GM18907 (cell line): ENCODE data around the gene ARAP1.

Source experiments
- ATAC-seq: cut with Tn5 transposase; IDR thresholded peaks from one replicate; pipeline ENCODE4 v1.9.1; 2021; ENCODE audit warnings: mild to moderate bottlenecking, moderate library complexity; ENCODE audit not compliant: unreplicated experiment

The ARAP1 gene

GRCh38 chr11:72725724-72726028 is 26.5 kb downstream of the ARAP1 start:
- ATAC-seq, result no peak

GRCh38 chr11:72724851-72725723 is 27.1 kb downstream of the ARAP1 start:
- ATAC-seq, result no peak

GRCh38 chr11:72724021-72724551 is 28.1 kb downstream of the ARAP1 start:
- no peak for ATAC-seq

- no peak for ATAC-seq
These were observed 28.7 kb downstream of the ARAP1 start for GRCh38 chr11:72723508-72723907.

- peak; percentile 63 for ATAC-seq
These were observed 30.0 kb downstream of the ARAP1 start for GRCh38 chr11:72722050-72722748.

GRCh38 chr11:72721689-72722049 is 30.5 kb downstream of the ARAP1 start:
- ATAC-seq, result no peak

- no peak for ATAC-seq
These were observed 30.9 kb downstream of the ARAP1 start for GRCh38 chr11:72721276-72721675.

GRCh38 chr11:72720784-72721183 is 31.4 kb downstream of the ARAP1 start:
- no peak for ATAC-seq

GRCh38 chr11:72720047-72720446 is 32.2 kb downstream of the ARAP1 start:
- ATAC-seq, result no peak

GRCh38 chr11:72719551-72719950 is 32.7 kb downstream of the ARAP1 start:
- no peak for ATAC-seq

- ATAC-seq, result no peak
These were observed 33.1 kb downstream of the ARAP1 start for GRCh38 chr11:72719144-72719543.

GRCh38 chr11:72718101-72718501 is 34.1 kb downstream of the ARAP1 start:
- no peak for ATAC-seq

GRCh38 chr11:72716788-72717435 is 35.3 kb downstream of the ARAP1 start:
- ATAC-seq, result no peak

- ATAC-seq, result no peak
These were observed 35.9 kb downstream of the ARAP1 start for GRCh38 chr11:72716290-72716689.

GRCh38 chr11:72712841-72713240 is 39.4 kb downstream of the ARAP1 start:
- no peak for ATAC-seq

- no peak for ATAC-seq
These were observed 39.9 kb downstream of the ARAP1 start for GRCh38 chr11:72712168-72712751.

- no peak for ATAC-seq
These were observed 41.1 kb downstream of the ARAP1 start for GRCh38 chr11:72711141-72711540.

GRCh38 chr11:72710278-72710677 is 41.9 kb downstream of the ARAP1 start:
- ATAC-seq, result no peak

- no peak for ATAC-seq
These were observed 42.5 kb downstream of the ARAP1 start for GRCh38 chr11:72709478-72710238.

GRCh38 chr11:72707032-72707431 is 45.2 kb downstream of the ARAP1 start:
- no peak for ATAC-seq

- ATAC-seq, result no peak
These were observed 45.6 kb downstream of the ARAP1 start for GRCh38 chr11:72706579-72706978.
